Activated CD4-positive, alpha-beta T cell treated with anti-CD3 and anti-CD28 coated beads for 1 hour (primary cell): ENCODE data around the gene EHF.
"Not testable (repeated sequence)": the region's sequence is repeated elsewhere in the genome, so short reads cannot be mapped to it uniquely, and the experiment has no call there.

ENCODE experiments used
- DNase-seq: peaks from one replicate; pipeline ENCODE4 v3.0.0-alpha.2; 2020

Gene EHF

GRCh38 chr11:34620820-34621792 is at the start of gene EHF:
Gene EHF (plus strand): TSS chr11:34621093. CDS start chr11:34642631, 21,538 bp downstream.
- no peak for DNase-seq

DNA sequence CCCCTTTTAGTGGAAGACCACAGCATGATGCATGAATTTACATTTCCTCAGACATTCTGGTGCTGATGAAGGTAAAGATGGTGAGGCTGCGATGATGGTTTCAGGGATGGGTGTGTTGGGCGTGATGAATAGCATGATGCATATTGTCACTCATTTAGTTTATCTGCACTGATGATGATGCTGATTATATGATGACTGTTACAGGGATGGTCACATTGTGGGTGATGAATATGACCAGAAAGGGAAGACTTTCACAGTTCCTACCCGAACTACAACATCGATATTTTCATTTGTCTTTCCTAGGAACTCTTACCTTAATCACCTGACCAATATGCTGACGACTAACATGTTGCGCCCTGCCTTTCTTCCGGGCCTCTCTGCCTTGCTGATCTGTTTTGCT is 47.4 kb upstream of the EHF start:
- no peak for DNase-seq

DNA sequence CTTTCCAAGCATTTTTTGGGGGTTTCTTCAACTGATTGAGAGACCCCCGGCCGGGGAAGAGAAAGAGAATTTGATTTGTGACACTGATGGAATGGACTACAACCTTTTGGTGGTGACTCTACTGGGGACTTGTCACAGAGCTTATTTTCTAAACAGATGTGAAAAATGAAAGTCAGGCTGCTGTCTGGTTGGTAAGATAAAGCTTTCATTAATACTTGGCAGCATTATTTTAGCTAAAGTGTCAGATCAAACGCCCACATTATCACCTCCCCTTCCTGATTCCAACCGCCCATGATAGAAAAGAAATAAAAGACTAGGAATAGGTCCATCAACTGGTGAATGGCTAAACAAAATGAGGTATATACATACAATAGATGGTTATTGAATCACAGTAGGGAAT is 45.6 kb upstream of the EHF start:
- DNase-seq = no peak

- DNase-seq = no peak
Measured at GRCh38 chr11:34575671-34576070, 45.2 kb upstream of the EHF start.

DNA sequence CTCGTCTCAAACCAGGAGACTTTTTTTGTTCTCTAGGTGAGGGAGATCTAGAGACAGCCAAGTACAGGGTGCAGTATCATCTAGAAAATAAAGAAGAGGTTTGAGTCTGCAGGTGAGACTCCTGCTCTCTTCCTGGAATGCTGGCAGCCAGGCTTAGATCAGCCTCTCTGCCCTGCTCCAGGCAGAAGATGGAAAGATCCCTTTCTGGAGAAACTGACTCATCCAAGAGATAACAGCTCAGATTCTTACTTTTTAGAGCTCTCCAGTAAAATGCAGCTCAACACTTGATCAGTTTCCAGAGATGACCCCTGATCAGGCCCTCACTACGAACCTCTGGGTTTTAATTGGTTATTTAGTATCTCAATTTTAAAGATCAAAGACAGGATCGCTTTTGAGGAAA is 44.6 kb upstream of the EHF start:
- DNase-seq = no peak

- no peak for DNase-seq
Measured at GRCh38 chr11:34583818-34584217, 37.1 kb upstream of the EHF start.

DNA sequence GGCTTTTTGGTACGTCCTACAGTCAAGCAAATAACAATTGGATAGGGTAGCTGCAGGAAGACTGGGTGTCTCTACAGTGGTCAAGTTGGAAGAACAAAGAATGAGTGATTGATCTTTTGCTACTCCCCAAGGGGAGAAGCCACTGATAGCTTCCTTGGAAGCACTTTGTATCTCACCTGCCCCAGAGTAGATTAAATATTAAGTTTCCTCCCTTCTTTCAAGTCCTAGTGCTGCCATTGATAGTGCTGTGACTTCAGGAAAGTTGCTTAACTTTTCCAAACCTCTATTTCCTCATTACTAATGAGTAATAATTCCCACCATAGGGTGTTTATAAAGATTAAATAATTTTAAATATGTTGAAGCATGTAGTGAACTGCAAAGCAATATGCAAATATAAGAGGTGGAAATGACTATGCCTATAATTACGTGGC is 35.6 kb upstream of the EHF start:
- no peak for DNase-seq

GRCh38 chr11:34585735-34586487 is 35.0 kb upstream of the EHF start:
- DNase-seq = no peak

DNA sequence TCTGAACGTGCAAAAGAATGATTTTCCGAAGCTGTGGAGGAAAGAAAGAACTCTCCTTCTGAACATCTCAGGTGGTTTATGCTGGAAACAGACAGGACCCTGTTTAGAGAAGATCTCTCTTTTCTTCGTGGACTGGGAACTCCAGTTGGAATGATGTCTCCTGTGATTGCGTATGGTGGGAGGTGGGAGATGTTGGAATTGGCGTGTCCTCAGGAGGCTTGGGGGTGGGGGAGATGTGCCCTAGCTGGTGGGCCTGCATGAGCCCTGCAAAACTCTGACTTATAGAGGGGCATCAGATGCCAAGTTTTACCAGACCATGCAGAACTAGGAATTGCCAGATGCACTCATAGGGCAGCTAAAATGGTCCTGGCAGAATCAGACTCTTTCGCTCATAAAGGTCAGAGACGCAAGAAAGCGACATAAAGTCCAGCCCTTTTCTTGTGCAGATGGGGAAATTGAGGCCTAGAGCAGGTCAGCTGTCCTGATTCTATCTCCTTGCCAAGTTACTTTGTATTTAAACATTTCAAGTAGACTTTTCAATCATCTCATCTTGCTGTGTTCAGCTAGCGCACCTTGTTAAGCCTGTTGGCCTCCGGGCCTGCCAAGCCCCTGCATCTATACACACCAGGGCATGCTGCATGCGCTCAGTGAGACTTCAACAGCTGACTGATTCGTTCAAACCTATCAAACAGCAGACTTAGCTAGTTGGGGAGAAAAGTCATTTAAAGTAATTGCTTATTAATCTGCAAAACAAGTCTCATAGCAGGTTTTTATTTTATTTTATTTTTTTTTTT is 34.2 kb upstream of the EHF start:
- DNase-seq = no peak

DNA sequence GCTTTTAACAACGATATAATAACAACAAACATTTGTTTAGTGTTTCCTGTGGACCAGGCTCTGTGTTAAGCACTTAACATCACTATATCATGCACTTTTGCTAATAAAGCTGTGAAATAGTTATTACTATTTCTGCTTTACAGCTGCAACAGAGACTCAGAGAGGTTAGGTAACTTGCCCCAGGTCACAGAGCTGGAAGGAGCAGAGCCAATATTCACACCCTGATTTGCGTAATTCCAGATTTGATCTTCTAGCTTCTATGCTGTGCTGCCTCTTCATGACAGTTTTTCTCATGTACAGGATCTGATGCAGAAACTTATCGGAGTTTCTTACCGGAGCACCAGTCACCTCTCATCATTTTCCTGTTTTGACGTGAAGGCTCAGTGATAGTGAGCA is 33.6 kb upstream of the EHF start:
- no peak for DNase-seq

- no peak for DNase-seq
Measured at GRCh38 chr11:34588023-34588422, 32.9 kb upstream of the EHF start.

DNA sequence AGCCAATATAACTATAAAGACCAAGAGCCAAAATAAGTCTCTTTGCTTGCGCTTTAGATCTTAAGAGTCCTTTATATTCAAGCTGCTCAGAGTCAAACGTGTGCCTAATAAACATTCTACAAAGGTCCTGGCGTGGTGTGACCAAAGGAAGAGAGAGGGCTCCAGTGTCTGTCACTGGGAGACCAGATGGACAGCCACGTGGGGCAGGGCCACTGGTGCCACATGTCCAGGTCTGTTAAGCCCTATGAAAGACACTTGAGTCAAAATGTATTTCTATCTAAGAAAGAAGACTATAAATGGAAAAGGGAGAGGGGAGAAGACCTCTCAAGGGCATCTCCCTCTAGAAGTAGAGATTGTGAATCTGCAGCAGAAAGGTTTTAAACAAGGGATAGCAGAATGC is 32.2 kb upstream of the EHF start:
- DNase-seq = no peak

DNA sequence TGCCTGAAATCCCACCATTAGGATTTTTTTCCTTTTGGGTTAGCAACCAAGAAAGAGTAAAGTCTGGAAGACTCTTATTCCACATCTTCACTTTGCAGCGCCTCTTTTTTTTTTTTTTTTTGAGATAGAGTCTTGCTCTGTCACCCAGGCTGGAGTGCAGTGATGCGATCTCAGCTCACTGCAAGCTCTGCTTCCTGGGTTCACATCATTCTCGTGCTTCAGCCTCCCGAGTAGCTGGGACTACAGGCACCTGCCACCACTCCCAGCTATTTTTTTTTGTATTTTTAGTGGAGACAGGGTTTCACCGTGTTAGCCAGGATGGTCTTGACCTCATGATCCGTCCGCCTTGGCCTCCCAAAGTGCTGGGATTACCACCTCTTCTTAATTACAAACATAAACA is 31.7 kb upstream of the EHF start:
- DNase-seq = not testable (repeated sequence)

- no peak for DNase-seq
Measured at GRCh38 chr11:34593085-34593484, 27.8 kb upstream of the EHF start.

DNA sequence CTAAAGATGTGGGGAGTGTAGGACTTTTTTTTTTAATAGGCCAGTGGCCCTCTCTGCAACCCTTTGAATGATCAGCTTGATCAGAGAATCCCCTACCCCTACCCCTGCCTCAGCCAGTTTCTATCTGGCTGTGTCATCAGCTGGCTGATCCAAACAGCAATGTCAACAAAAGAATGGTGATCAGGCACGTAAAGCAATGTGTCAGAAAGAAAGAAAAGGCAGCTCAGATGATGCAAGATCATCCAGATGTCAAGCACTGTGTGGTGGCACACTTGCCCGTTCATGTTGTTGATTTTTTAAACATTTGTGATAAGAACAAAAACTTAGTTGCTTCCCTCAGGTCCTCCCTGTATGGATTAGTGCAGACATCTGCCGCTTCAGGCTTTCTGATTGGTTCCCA is 26.3 kb upstream of the EHF start:
- no peak for DNase-seq

DNA sequence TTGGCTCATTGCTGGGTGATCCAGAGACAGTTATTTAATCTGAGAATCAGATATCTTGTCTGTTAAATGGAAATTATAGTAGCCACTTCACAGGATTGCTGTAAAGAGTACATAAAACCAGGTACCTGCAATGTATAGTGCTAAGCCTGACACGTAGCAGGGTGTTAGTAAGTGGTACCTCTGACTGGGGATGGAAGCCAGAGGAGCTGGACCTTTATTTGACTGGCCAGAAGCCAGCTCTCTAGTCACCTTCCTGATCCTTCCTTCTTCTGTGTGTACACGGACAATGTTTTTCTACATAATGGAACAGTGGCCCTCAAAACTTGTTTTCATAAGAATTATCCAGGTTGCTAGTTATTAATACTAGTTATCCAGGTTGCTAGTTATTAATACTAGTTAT is 25.5 kb upstream of the EHF start:
- no peak for DNase-seq

DNA sequence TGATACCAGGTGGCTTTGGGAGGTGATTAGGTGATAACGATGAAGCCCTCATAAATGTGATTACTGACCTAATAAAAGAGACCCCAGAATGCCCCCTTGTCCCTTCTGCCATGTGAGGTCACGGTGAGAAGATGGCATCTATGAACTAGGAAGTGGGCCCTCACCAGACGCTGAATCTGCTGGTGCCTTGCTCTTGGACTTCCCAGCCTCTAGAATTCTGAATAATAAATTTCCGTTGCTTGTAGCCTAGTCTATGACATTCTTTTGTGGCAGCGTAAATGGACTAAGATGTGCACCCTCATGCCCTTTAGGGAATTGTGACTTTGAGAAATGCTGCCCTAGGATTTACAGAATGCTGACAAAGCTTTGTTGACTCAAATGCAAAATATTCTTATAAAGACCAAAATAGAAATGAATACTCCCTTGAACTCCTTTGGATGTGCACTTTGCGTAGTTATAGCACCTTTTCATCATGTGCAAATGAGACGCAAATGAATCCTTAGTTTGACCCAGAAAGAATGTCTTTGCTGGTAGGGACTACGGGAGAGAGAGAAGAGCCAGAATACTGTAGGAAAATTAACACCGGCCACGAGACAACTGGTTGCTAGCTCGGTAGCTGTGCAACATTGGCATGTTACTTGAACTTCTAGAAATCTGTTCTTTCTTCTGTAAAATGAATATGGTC is 24.8 kb upstream of the EHF start:
- no peak for DNase-seq

GRCh38 chr11:34599406-34599945 is 21.4 kb upstream of the EHF start:
- DNase-seq = no peak

DNA sequence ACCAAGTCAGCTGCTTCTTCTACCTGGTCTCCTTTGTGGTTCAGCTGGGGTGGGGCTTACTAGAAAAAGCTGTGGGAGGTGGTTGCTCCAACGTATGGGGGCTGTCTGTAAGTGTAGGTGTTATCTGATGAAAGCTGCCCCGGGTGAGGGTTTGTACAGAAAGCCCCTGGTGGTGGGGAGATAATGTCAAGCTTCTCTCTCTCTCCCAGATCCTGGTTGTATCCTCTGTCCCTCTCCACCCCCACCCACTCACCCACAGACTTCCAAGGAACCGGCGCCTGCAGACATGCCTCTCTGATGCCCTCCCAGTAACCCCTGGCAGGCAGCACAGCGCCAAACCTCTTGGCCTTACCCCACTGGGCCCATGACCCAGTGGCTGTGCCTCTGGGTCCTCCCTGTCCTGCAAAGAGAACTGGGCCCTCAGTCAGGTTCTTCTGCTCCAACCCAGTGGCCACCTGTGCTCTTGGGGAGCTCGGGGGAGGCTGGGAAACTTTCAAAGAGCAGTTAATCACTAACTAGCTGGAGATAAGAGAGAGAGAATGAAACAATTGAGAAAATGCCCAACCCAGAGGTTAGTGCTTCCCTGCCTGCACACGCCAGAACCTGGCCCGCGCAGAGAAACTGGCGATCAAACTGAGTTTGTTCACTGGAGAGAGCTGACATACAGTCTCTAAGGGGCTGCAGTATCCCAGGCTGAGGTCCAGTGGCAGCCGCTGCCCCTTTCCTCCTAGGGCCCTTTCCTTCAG is 20.4 kb upstream of the EHF start:
- DNase-seq = no peak

DNA sequence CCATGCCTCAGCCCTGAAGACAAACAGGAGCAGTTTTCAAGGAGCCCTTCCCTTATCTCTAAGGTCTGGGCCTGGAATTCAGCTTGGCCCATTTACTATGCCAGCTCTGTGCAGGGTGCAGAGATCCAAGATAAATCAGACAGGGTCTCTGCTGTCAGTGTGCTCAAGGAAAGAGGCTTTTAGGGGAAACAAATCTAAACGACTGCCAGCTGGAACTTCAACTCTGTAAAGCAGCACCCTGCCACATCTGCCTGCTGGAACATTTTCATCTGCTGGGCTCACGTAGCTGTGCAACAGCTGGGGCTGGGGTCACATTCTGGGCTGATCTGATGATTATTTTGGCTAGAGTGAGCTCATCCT is 19.8 kb upstream of the EHF start:
- no peak for DNase-seq

- DNase-seq = no peak
Measured at GRCh38 chr11:34601609-34602008, 19.3 kb upstream of the EHF start.

DNA sequence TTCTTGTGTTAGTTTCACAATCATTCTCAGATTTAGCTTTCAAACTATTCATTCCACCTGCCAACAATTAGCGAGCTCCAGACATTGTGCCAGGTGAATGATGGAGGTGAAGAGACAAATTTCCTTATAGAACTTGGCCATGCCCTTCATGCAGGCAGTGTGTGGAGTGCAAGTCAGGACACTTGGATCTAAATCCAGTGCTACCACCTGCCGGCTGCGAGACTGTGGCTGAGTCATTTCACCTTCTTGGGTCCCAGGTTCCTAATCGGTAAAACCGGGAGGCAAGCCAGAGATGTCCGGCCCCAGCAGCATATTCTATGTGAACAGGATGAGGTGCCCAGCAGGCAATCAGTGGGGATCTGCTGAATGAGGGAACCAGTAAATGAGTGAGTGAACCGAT is 18.6 kb upstream of the EHF start:
- no peak for DNase-seq
